B cell (primary cell): Measurements from ENCODE around the gene STARD10. TPM values are rescaled to one million over a fixed set of nuclear protein-coding genes. Genes with fewer than 3 reads are reported as not detected.

ENCODE experiments used
- ATAC-seq: fragments of 200-7000 bp; cut with Tn5 transposase; one replicate; pipeline ENCODE4 v1.10.0; 2021; ENCODE audit warnings: low read depth, mild to moderate bottlenecking, moderate number of reproducible peaks, moderate library complexity
- CTCF ChIA-PET: fragments of 350-600 bp; sonication (Branson Sonifier 250); formaldehyde crosslinking; loops from one replicate; lab custom pipeline; 2021; ENCODE audit warnings: antibody characterized with exemption, inconsistent platforms; lab: Charles Lee
- POLR2A ChIA-PET: fragments of 350-600 bp; sonication (Branson Sonifier 250); formaldehyde crosslinking; loops from one replicate; lab custom pipeline; 2021; ENCODE audit warnings: antibody characterized with exemption; lab: Charles Lee
- DNase-seq: peaks from one replicate; pipeline ENCODE4 v3.0.0; 2013
- H2AFZ ChIP-seq: 2 replicates; pipeline ENCODE4 v1.6.1; 2012; ENCODE audit warnings: mild to moderate bottlenecking, low read depth, low read length; ENCODE audit not compliant: insufficient read depth, poor library complexity, severe bottlenecking
- H3K27ac ChIP-seq, 2 donors: 1 replicate in 1 of 2; 2 replicates in 1 of 2; pipeline ENCODE4 v1.5.1; 2012 to 2013; ENCODE audit warnings: low read length in 2 of 2, mild to moderate bottlenecking in 2 of 2, moderate library complexity in 1 of 2
- H3K27me3 ChIP-seq, 4 experiments: fragments of 200-600 bp in 1 of 4; sonication (generic) in 1 of 4; replicated peaks in 1 of 4; 1 replicate in 2 of 4; 2 replicates in 2 of 4; pipeline versions ENCODE4 v1.6.1 to v1.7.0; 2013 to 2016; ENCODE audit warnings: low read length in 3 of 4, mild to moderate bottlenecking in 2 of 4, mixed read lengths in 1 of 4, moderate library complexity in 1 of 4; ENCODE audit not compliant: insufficient read depth in 4 of 4, control insufficient read depth in 3 of 4; ENCODE audit errors: control extremely low read depth in 1 of 4
- H3K36me3 ChIP-seq, 2 experiments: replicated peaks in 1 of 2; 1 replicate in 1 of 2; 2 replicates in 1 of 2; pipeline versions ENCODE4 v1.6.1 to v1.7.1; 2013; ENCODE audit warnings: low read length in 1 of 2; ENCODE audit not compliant: insufficient read depth in 2 of 2, control insufficient read depth in 1 of 2; ENCODE audit errors: control extremely low read depth in 1 of 2, extremely low read depth in 1 of 2
- H3K4me1 ChIP-seq, 2 donors: fragments of 200-600 bp in 1 of 2; sonication (generic) in 1 of 2; 1 replicate in 1 of 2; 2 replicates in 1 of 2; pipeline versions ENCODE4 v1.5.1 to v1.6.1; 2013 to 2017; ENCODE audit warnings: low read length in 2 of 2; ENCODE audit not compliant: control insufficient read depth in 2 of 2, insufficient read depth in 2 of 2
- H3K4me2 ChIP-seq: replicated peaks from 2 replicates; pipeline ENCODE3; 2012; ENCODE audit warnings: mild to moderate bottlenecking, low read depth, low read length; ENCODE audit not compliant: poor library complexity, severe bottlenecking
- H3K4me3 ChIP-seq, 5 experiments: fragments of 200-600 bp in 1 of 5; sonication (generic) in 1 of 5; 1 replicate in 3 of 5; 2 replicates in 2 of 5; pipeline versions ENCODE4 v1.5.1 to v1.7.0; 2011 to 2016; ENCODE audit warnings: low read length in 4 of 5, mild to moderate bottlenecking in 4 of 5, low read depth in 2 of 5, control low read depth in 1 of 5, moderate library complexity in 1 of 5; ENCODE audit not compliant: insufficient read depth in 1 of 5; ENCODE audit errors: control extremely low read depth in 1 of 5, extremely low read depth in 1 of 5
- H3K79me2 ChIP-seq: fragments of 200-600 bp; sonication (generic); one replicate; pipeline ENCODE4 v1.6.0; 2016; ENCODE audit warnings: low read length; ENCODE audit not compliant: control insufficient read depth, insufficient read depth
- H3K9ac ChIP-seq: fragments of 200-600 bp; sonication (generic); 2 replicates; pipeline ENCODE4 v1.6.1; 2017; ENCODE audit warnings: mild to moderate bottlenecking, low read length, moderate library complexity
- H3K9me3 ChIP-seq, 3 donors: one replicate each; pipeline versions ENCODE4 v1.6.1 to v1.7.1; 2013; ENCODE audit warnings: low read length in 2 of 3; ENCODE audit not compliant: control insufficient read depth in 2 of 3, insufficient read depth in 1 of 3; ENCODE audit errors: control extremely low read depth in 1 of 3
- H4K20me1 ChIP-seq: 2 replicates; pipeline ENCODE4 v1.6.0; 2012; ENCODE audit warnings: mild to moderate bottlenecking, low read length; ENCODE audit not compliant: insufficient read depth, control insufficient read depth, poor library complexity, severe bottlenecking
- H3K27ac Mint-ChIP-seq: one replicate; pipeline ENCODE4 v1.8.0; 2021; ENCODE audit warnings: mixed read lengths
- H3K27me3 Mint-ChIP-seq: one replicate; pipeline ENCODE4 v1.8.0; 2021; ENCODE audit warnings: mixed read lengths
- H3K4me1 Mint-ChIP-seq: one replicate; pipeline ENCODE4 v1.8.0; 2021; ENCODE audit warnings: mixed read lengths
- H3K4me3 Mint-ChIP-seq: one replicate; pipeline ENCODE4 v1.8.0; 2021; ENCODE audit warnings: mixed read lengths
- H3K9me3 Mint-ChIP-seq: one replicate; pipeline ENCODE4 v1.8.0; 2022; ENCODE audit warnings: mixed read lengths; ENCODE audit not compliant: insufficient read depth
- EZH2 ChIP-seq: IDR thresholded peaks from 2 replicates; pipeline ENCODE4 v1.6.1; 2012; ENCODE audit warnings: borderline replicate concordance, low read depth, mild to moderate bottlenecking, moderate library complexity, low read length; ENCODE audit not compliant: insufficient read depth, poor library complexity, severe bottlenecking
- WGBS: methylation state at CpG from one replicate; pipeline ENCODE4 v1.1.5; 2013; ENCODE audit warnings: missing lambda C conversion rate; ENCODE audit not compliant: insufficient coverage; 5-methylcytosine and 5-hydroxymethylcytosine counted together
- intact Hi-C: fragments of 100-400 bp; cut with micrococcal nuclease; formaldehyde crosslinking; loops from one replicate; pipeline ENCODE4 v1.10.0; 2022
- polyA plus RNA-seq: library from polyadenylated mRNA; depleted of rRNA; stranded (reverse); fragments of >200 nt; gene quantifications from 2 replicates; pipeline ENCODE4 v1.2.3, GENCODE V29; 2012
- total RNA-seq, 2 donors: library from RNA; stranded (reverse); fragments of 120-200 nt in 1 of 2; gene quantifications; 1 replicate in 1 of 2; 2 replicates in 1 of 2; pipeline versions ENCODE4 v1.2.3 to v1.2.4, GENCODE V29; 2013 to 2022
- TF ChIP-seq, protein P1 (sequence below): fragments of 200-600 bp; IDR thresholded peaks from one replicate; pipeline ENCODE4 v1.8.0; 2022; ENCODE audit warnings: antibody characterized with exemption, mild to moderate bottlenecking

Gene STARD10
- total and polyA plus RNA-seq, 2 donors (not counting 1 experiment from before 2014, with no cell fraction given), result 37.5 to 39.2 TPM

- Mint-ChIP-seq H3K27me3 (no peaks in the 10 kb centered on the region), H3K27ac (peak overlapping the region; percentile 98), H3K4me3 (peak overlapping the region; percentile 99), H3K4me1 (peaks cover 45% of the 10 kb centered on the region), H3K9me3 (no peaks in the 10 kb centered on the region)
- ChIA-PET CTCF (interaction anchor here (0.8 to 5.2 kb wide), 9 partner anchors 13 to 364 kb away, joined by 3 to 46 read pairs (median 3); partner anchors contain the start of gene STARD10), POLR2A (interaction anchor here (0.7 to 3.6 kb wide), 7 partner anchors 8 to 329 kb away, joined by 4 to 39 read pairs (median 5); partner anchors contain the start of gene STARD10)
- ATAC-seq (peak; percentile 60), DNase-seq (peak; percentile 95)
- Histone ChIP-seq H3K27me3 (no peaks in the 10 kb centered on the region), H3K9ac (peak overlapping the region; percentile 95), H3K79me2 (peaks cover 67% of the 10 kb centered on the region), H3K9me3 (no peaks in the 10 kb centered on the region), H3K4me3 (peak overlapping the region; percentile 77 to 99 (median 98)), H3K4me2 (peak overlapping the region; percentile 99), H2AFZ (peak overlapping the region; percentile 90), H3K27ac (peak overlapping the region; percentile 95 to 98), H3K4me1 (peaks cover 18 to 36% of the 10 kb centered on the region in 2 donors), H3K36me3 (peaks cover 0 to 22% of the 10 kb centered on the region in 2 experiments), H4K20me1 (peaks cover 31% of the 10 kb centered on the region)
- intact Hi-C loops, result loop anchor here (1.0 to 10.0 kb wide), 6 partner anchors 8 to 589 kb away; partner anchors contain the start of genes INPPL1 and RELT
- TF ChIP-seq, protein P1, sequence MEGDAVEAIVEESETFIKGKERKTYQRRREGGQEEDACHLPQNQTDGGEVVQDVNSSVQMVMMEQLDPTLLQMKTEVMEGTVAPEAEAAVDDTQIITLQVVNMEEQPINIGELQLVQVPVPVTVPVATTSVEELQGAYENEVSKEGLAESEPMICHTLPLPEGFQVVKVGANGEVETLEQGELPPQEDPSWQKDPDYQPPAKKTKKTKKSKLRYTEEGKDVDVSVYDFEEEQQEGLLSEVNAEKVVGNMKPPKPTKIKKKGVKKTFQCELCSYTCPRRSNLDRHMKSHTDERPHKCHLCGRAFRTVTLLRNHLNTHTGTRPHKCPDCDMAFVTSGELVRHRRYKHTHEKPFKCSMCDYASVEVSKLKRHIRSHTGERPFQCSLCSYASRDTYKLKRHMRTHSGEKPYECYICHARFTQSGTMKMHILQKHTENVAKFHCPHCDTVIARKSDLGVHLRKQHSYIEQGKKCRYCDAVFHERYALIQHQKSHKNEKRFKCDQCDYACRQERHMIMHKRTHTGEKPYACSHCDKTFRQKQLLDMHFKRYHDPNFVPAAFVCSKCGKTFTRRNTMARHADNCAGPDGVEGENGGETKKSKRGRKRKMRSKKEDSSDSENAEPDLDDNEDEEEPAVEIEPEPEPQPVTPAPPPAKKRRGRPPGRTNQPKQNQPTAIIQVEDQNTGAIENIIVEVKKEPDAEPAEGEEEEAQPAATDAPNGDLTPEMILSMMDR, result no peak
- TF ChIP-seq EZH2, result no peak
- WGBS, result under 1% methylated on average over 47 of the region's 47 CpGs
Measured at GRCh38 chr11:72813740-72814285, 20.0 kb upstream of the STARD10 start.
